C4-2B (cell line): ENCODE data around the gene ZBTB16.

Source experiments
- H3K27ac ChIP-seq: fragments of 450-650 bp; 2 replicates; pipeline ENCODE4 v1.5.1; 2017
- CTCF ChIP-seq: fragments of 450-650 bp; conservative IDR thresholded peaks from 2 replicates; pipeline ENCODE4 v1.5.1; 2017; ENCODE audit warnings: mild to moderate bottlenecking
- ZFX ChIP-seq: fragments of 450-650 bp; IDR thresholded peaks from 2 replicates; pipeline ENCODE4 v1.6.1; 2017

ZBTB16 gene

GRCh38 chr11:114084414-114084813 is 24.9 kb downstream of the ZBTB16 start:
- no peak for TF ChIP-seq ZFX
- TF ChIP-seq CTCF, result no peak
- peak overlapping the region; percentile 3; the same call in 1 of the 2 replicates for H3K27ac ChIP-seq

DNA sequence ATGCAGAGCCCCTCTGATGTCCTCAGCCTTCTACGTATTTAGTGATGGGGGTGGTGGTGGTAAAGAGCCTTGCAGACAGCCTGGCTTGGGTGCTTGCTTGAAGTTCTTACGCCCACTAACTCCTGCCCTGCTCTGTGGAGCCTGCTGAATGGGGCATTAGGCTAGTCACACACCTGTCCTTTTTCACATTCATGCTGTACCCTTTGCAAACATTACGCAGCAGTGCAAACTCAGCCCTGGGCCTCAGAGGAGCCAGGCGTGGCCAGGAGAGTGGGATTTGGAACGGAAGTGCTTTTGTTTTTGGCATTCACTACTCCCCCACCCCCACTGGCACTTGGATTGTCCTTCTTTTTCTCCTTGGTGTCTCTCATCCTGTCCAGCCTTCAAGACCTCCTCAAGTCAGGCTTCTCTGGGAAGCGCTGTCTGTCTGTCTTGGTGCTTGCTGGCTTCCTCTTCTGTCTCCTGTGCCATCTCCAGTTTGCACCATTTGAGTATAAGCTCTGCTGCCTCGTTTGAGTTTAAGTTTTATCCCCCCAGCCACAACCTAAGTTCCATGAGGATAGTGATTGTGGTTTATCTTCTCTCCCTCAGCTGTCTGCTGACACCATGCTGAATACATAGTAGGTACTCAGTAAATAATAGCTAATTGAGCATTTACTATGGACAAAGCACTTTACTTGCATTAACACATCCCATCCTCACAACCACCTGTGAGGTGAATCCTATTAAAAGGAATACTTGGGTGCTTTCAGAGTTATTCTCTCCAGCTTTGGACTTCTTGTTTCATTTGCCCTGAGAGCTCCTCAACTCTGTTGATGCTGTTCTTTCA is 26.7 kb downstream of the ZBTB16 start:
- TF ChIP-seq ZFX (no peak), CTCF (no peak)
- H3K27ac ChIP-seq, result peak overlapping the region; percentile 4; the same call in 1 of the 2 replicates

DNA sequence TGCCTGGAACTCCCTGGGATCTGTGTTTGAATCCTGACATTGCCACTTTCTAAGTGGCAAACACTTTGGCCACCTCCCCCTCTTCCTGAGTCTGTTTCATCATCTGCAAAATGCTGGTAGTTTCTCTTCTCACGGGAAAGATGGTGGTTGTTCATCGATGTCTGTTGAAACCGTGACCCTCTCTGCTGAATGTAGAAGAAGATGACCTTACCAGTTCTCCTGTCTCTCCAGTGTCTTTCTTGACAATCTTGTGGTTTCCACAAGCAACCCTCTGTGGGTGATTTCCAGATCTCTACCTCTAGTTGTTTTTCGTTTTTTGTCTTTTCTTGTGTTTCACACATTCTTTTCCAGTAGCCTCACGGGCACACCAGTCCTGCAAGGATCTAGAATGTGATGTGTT is 27.5 kb downstream of the ZBTB16 start:
- TF ChIP-seq ZFX, result no peak
- no peak for TF ChIP-seq CTCF
- H3K27ac ChIP-seq, result no peak overlapping the region; the same call in 1 of the 2 replicates

GRCh38 chr11:114088216-114088615 is 28.7 kb downstream of the ZBTB16 start:
- no peak for TF ChIP-seq ZFX
- H3K27ac ChIP-seq, result peak overlapping the region; percentile 1; the same call in 1 of the 2 replicates

- no peak for TF ChIP-seq CTCF
- TF ChIP-seq ZFX, result no peak
- H3K27ac ChIP-seq, result peak overlapping the region; percentile 1; the same call in 1 of the 2 replicates
Observed at GRCh38 chr11:114088836-114089235, 29.3 kb downstream of the ZBTB16 start.

DNA sequence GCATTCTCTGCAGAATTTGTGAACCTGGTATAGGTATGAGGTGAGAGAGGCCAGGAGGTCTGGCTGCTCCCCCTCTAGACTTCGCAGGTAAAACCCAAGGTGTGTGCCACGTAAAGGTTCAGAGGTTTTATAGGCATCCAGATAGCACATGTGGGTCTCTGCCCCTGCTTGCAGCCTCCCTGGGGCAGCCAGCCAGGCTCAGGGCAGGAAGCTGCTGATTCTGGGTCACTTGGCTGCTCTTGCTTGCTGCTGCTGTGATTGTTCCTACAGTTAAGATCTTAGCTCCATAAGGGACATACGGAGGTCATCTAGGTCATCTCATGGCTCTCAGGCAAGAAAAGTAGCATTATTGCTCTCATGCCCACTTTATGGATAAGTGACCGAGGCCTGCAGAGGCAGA is 30.2 kb downstream of the ZBTB16 start:
- TF ChIP-seq CTCF (no peak), ZFX (no peak)
- peak overlapping the region; percentile 16 for H3K27ac ChIP-seq

- TF ChIP-seq ZFX, result peak; percentile 28; the same call in 1 of the 2 replicates
- TF ChIP-seq CTCF, result no peak
- H3K27ac ChIP-seq, result peak overlapping the region; percentile 18
Observed at GRCh38 chr11:114090225-114090910, 30.9 kb downstream of the ZBTB16 start.
